NOMO-1 treated with DMSO at 0.1 percent for 48 hours (cell line): ENCODE data around the gene FBXW11.
"Not testable (repeated sequence)": the region's sequence is repeated elsewhere in the genome, so short reads cannot be mapped to it uniquely, and the experiment has no call there.

ENCODE experiments used
- DNase-seq: peaks from one replicate; lab custom pipeline; 2025; ENCODE audit not compliant: unreplicated experiment; lab: John Stamatoyannopoulos, UW

FBXW11 gene

DNA sequence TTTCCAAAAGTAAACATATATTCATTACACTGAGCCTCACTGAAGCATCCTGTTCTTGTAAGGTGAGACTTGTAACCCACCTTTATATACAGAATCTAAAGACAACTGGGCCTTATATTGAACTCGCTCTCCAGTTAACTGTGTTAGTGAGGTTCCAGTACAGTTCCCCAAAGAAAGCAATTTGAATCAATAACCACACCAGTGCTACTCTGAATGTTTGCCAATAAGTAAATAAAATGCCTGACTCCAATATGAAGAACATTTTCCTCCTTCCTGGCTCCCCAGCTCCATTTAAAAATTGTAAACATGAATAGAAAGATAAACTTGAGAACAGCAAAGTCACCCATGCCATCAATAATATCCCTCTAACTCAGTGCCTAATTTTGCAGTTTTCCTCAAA lies 50.1 kb downstream of the FBXW11 start:
- no peak for DNase-seq

DNA sequence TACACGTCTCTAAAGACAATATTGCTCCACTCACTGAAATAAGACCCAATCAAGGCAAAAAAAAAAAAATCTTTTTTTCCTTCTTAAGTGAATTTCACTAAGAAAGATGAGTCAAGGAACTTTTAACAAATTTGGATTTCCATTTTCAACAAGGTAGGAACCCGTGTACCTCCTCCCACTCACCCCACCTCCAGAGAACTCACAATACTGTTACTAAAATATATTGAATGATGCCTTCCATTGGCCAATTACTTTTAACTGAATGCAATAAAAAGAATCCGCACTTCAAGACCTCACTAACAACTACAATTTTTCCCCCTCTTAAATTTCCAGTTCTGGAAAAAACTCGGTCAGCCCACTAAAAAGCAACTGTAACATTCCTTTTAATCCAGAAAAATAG lies 50.7 kb downstream of the FBXW11 start:
- no peak for DNase-seq

DNA sequence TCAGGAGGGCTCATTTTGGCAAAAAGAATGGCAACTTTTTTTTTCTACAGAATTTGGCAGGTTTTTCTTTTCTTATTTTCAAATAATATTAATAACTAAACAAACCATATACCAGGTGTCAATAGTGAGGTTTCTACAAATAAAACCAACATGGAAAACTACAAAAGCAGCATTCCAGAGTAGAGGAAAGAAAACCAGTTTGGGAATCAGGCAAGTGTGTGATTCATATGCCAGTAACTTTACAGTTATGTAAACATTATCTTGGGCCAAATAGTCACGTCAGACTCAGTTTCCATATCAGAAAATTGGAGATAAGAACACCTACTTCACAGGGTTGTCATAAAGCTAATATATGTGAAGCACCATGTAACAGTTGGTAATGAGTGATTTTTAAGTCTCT lies 51.7 kb downstream of the FBXW11 start:
- no peak for DNase-seq

DNA sequence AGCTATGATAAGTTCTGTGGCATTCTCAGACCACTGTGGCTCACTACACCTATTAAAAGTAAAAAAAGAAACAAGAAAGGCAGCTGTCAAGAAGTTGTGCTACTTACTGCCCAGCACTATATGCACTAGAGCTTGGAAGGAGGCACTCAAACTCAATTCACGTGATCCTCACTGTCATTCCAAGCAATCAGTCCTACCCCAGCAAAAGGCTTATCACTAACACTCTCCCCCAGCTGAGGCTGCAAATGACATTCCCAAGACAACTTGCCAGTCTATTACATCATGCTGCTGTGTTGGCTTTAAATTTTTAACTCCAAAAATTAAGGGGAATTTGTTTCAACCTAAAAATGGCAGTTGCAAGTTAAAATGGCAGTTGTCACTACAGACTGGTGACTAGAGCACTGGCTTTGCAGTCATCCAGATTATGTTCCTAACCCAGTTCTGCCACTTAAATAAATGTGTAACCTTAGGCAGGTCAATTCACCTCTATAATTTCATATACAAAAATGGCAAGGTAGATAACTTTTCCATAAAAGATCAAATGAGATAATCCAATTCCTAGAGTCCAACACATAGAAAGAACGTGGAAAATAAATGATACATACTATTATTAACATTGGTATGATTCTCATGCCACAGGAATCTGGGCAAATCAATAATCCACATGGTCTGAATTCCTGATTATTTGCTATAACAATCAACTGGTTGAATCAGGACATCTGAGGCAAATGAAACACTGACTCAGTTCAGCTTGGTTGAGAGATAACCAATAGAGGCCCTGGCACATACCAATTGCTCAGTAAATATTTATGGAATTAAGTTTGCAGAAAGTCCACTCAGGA lies 52.4 kb downstream of the FBXW11 start:
- DNase-seq: no peak

DNA sequence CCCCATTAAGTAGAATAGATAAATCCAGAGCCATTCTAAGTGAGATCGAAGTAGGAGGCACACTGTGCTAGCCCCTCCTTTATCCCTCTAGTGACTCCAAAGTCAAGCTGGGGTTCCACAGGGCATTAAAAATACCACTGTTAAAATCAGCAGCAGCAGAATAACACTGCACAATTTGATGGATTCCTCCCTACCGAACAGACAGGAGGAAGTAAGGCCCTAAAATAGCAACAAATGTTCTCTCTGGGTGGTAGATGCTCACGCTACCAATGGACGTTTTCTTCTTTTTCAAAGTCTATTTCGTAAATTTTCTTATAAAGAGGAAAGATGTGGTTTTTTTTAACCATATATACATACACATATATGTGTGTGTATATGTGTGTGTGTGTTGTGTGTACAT lies 54.4 kb downstream of the FBXW11 start:
- DNase-seq: peak; percentile 65

DNA sequence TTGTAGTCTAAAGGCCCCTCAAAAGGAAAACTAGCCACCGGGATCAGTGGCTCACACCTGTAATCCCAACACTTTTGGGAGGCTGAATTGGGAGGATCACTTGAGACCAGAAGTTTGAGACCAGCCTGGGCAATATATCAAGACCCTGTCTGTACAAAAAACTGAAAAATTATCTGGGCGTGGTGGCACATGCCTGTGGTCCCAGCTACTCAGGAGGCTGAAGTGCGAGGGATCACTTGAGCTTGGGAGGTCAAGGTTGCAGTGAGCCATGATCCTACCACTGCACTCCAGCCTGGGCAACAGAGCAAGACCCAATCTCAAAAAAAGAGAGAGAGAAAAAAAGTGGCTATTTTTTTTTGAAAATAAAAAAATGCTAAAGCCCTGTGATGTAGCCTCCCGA lies 55.2 kb downstream of the FBXW11 start:
- no peak for DNase-seq

DNA sequence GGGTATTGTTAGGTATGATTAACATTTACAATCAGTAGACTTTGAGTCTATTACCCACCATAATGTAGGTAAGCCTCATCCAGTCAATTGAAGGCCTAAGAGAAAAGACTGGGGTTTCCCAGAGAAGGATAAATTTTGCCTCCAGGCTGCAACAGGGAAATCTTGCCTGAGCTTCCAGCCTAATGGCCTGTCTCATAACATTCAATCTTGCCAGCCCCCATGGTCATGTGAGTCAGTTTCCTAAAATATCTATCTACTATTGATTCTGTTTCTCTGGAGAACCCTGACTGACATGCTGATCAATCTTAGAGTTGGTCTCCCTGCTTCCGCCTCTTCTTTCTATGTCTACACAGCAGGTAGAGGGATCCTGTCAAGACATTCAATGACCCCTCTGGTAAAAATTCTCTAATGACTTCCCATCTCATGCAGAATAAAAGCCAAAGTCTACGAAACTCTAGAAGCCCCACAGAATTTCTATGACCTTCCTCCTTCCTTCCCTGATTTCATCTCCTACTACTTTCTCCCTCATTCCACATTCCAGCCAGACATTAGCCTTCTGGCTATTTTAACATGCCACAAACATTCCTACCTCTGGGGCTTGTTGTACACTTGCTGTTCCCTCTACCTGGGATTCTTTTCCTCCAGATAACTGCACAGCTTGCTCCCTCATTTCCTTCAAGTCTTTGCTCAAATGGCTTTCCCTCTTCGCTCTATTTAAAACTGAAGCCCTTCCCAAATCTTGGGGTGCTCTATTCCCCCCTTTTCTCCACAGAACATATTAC lies 60.2 kb downstream of the FBXW11 start:
- no peak for DNase-seq

DNA sequence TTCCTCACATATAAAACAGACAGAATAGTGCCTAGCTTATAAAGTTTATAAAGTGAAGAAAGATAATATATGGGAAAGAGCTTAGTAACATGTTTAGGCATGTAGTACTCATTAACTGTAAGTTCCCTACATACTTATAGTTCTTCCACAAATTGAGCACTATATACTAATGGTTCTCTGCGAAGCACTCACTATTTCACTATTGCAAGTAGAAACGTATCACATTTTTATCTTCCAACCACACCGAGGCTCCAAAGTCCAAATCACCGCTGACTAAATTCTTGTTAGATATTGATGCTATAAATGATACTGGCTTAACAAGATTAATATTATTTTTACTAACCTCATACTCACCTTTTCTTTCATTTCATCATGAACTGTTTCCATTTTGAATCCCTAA lies 61.0 kb downstream of the FBXW11 start:
- no peak for DNase-seq

DNA sequence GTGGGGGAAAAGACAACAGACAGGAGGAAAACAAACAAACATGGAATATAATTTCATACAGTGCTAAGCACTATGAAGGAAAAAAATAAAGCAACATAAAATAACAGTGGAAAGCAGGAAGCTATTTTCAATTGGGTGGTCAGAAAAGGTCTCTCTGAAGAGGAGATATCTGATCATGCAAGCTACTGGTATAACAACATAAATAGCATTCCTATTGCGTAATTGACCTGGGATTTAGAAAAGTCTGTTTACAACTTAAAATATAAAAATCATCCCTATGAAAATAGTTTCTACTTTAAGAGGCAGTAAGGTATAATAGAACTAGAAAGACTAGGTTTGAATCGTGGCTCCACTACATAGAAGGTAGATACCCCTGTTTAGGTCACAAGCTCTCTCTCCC lies 61.4 kb downstream of the FBXW11 start:
- no peak for DNase-seq

DNA sequence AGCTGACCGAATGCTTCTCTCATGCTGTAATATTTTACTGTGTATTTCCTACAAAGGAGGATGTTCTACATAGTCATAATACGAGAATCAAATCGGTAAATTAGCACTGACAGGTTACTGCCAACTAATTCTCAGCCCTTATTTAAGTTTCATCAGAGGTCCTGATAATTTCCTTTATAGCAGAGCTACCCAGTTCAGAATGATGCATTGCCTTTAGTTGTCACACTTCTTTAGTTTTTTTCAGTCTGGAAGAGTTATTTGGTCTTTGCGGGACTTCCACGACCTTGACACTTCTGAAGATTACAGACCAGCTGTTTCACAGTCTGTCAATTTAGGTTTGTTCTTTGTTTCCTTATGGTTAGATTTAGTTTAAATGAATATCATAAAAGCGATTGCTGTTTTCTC lies 64.3 kb downstream of the FBXW11 start:
- not testable (repeated sequence) for DNase-seq

DNA sequence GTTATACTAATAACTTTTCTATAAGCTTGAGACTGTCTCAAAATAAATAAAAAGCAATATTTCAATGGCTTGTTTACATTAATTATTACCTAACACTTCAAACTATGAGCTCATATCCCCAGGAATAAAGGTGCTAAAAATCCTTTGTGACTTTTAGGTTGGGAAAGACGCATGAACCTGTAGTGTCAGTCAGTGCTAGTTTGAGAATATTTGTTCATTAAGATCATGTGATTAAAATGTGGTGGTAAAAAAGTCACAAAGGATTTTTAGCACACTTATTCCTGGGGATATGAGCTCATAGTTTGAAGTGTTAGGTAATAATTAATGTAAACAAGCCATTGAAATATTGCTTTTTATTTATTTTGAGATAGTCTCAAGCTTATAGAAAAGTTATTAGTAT lies 64.8 kb downstream of the FBXW11 start:
- not testable (repeated sequence) for DNase-seq

DNA sequence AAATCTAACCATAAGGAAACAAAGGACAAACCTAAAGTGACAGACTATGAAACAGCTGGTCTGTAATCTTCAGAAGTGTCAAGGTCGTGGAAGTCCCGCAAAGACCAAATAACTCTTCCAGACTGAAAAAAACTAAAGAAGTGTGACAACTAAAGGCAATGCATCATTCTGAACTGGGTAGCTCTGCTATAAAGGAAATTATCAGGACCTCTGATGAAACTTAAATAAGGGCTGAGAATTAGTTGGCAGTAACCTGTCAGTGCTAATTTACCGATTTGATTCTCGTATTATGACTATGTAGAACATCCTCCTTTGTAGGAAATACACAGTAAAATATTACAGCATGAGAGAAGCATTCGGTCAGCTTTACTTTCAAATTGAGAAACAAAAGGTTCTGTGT lies 65.2 kb downstream of the FBXW11 start:
- not testable (repeated sequence) for DNase-seq

DNA sequence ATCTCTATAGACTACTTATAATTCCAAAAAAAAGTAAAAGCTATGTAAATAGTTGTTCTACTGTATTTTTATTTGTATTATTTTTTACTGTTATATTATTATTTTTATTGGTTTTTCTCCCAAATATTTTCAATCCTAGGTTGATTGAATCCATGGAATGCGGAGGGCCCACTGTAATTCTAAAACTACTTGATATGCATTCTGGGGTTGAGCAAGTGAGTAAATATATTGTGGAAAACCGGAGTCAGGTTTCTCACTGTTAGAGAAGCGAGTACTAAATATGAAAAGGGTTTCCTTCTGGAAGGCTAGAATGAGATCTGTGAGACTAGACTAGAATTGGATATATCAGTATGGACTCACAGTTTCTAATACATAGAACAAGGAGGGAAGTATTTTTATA lies 66.5 kb downstream of the FBXW11 start:
- DNase-seq: no peak

DNA sequence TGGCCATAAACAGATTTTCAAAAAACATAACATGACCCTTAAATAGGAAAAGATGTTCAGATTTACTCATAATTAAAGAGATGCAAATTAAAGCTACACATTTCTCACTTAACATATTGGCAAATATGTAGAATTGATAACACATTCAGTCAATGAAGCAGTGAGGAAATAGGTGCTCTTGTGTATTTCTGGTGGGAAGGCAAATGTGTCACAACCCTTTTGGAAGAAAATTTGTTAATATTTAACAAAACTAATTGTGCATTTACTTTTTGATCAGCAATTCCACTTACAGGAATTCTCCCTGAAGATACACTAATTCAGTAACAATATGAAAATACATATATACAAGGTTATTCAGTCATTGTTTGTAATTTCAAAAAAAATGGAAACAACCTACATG lies 68.1 kb downstream of the FBXW11 start:
- DNase-seq: no peak

DNA sequence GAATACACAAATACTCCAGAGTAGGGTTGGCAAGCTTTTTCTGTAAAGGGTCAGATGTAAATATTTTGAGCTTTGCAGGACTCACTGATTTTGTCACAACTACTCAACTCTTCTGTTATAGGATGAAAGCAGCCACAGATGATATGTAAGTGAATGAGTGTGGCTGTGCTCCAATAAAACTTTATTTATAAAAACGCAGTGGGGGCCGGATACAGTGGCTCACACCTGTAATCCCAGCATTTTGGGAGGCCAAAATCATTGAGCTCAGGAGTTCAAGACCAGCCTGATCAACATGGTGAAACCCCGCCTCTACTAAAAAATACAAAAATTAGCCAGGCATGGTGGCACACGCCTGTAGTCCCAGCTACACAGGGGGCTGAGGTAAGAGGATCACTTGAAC lies 69.1 kb downstream of the FBXW11 start:
- no peak for DNase-seq

DNA sequence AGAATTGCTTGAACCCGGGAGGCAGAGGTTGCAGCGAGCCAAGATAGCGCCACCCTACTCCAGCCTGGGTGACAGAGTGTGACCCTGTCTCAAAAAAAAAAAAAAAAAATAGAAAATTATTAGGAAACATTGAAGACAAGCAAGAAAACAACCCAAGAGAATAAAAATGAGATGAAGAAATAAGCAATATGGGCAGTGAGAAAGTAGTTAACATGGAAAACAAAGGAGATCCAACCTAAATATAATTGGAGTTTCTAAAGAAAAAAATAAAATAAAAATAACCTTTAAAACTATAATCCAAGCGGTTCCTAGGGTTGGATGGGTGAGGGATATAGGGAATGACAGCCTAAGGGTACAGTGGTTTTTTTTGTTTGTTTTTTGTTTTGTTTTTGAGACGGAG lies 71.9 kb downstream of the FBXW11 start:
- no peak for DNase-seq

DNA sequence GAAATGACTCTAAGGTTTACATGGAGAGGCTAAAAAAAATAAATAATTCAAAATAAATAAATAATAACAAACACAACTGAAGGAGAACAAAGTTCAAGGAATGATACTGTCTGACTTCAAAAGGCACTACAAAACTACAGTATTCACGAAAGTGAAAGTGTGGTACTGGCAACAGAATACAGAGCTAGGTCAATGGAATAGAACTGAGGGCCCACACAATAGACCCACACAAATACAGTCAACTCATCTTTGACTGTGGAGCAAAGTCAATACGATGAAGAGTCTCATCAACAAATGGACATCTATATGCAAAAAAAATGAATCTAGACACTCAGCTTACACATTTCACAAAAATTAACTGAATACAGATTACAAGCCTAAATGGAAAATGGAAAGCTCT lies 75.3 kb downstream of the FBXW11 start:
- DNase-seq: no peak

DNA sequence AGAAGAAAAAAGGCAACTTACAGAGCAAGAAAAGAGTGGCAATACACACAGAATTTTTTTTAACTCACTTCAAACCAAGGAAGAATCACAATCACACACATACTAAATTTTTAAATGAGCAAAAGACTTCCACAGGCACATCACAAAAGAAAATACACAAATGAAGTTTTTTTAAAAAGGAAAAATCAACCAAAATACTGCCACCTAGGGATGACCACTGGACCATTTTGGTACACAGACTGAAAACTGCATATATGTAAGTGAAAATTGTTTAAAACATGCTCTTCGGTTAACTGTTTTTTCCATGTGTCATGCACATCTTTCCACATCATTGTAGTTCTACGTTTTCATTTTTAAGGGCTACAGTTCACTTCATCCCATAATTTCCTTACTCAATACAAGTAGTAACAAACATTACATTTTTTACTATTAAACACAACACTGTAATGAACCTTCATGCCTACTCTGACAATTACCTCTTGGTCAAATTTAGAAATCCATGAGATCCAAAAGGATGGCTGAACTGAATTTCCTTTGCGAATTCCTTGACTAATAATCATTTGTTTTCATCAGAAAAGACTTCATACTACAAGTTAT lies 79.0 kb downstream of the FBXW11 start:
- DNase-seq: no peak

DNA sequence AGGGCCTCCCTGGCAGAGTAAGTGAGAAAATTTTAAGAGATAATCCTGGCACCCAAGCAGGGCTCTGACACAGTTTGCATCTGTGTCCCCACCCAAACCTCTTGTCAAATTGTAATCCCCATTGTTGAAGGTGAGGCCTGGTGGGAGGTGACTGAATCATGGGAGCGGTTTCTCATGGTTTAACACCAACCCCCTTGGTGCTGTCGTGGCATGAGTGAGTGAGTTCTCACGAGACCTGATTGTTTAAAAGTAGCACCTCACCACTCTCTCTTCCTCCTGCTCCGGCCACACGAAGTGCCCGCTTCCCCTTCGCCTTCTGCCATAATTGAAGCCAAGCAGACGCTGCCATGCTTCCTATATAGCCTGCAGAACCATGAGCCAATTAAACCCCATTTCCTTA lies 80.1 kb downstream of the FBXW11 start:
- peak; percentile 51 for DNase-seq

DNA sequence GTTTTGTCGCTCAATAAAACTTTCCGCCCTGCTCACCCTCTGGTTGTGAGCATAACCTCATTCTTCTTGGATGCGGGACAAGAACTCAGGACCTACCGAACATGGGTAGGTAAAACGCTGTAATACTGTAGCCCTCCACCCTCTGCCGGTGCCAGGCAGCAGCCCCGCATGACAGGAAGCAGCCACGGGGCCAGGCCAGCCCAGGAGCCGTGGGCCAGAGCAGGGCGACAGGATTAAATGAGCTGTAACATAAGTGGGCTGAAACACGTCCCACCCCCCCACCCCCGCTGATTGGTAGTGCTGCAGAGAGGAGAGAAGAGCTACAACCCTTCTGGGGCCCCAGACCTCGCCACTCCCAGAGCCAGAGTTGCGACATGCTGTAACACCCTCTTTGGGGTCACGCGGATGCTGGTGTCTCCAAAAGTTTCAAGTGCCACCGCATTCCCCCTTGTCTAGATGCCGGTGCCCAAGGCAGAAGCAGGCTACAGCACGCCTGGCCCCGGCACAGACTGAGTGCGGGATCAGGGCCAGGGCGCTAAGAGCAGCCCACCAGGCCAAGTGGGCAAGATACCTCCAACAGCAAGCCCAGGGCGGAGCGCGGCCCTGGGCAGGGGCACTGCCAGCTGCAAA lies 81.8 kb downstream of the FBXW11 start:
- DNase-seq: no peak

DNA sequence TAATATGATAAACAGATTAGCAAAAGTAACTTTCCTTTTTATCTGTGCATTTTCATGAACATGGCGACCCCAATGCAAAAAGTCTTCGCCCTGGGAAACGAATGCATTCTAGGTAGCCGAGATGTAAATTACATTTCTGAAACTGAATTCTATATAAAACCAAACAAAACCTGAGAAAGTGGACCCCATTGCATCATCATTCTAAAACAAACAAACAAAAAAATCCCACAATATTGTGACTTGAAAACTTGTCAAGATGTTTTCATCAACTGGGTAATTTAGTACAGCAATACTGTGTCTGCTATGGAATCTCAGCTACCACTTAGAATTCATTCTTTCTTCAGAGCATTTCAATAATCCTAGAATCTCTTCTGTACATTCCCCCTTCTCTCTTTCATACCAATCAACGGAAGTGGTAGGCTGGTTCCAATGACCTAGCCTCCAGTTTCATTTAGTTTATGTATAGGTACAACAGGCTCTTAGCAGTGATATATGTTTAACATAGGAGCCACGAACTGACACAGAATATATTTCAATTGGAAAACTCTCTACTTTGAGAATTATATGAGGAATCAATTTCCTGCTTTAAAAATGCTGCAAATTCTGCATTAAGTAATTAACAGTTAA lies 85.6 kb downstream of the FBXW11 start:
- DNase-seq: no peak
